Hepatocyte (in vitro differentiated cells): Measurements from ENCODE around the gene SEMA5A. TPM values are rescaled to one million over a fixed set of nuclear protein-coding genes. Genes with fewer than 3 reads are reported as not detected.

ENCODE experiments used
- DNase-seq: peaks from one replicate; pipeline ENCODE4 v3.0.0-alpha.2; 2016; ENCODE audit warnings: low spot score
- H2AFZ ChIP-seq: fragments of 200-600 bp; sonication (generic); 2 replicates; pipeline ENCODE4 v1.6.0; 2016; ENCODE audit warnings: antibody characterized with exemption, mild to moderate bottlenecking
- H3K27ac ChIP-seq: fragments of 200-600 bp; sonication (generic); 2 replicates; pipeline ENCODE4 v1.5.1; 2016; ENCODE audit warnings: mild to moderate bottlenecking
- H3K27me3 ChIP-seq: fragments of 200-600 bp; sonication (generic); 2 replicates; pipeline ENCODE4 v1.6.1; 2016
- H3K36me3 ChIP-seq: fragments of 200-600 bp; sonication (generic); replicated peaks from 2 replicates; pipeline ENCODE4 v1.5.1; 2016; ENCODE audit warnings: low read depth; ENCODE audit not compliant: insufficient read depth
- H3K4me1 ChIP-seq: fragments of 200-600 bp; sonication (generic); 2 replicates; pipeline ENCODE4 v1.5.1; 2016; ENCODE audit warnings: mild to moderate bottlenecking, moderate library complexity; ENCODE audit not compliant: insufficient read depth
- H3K4me2 ChIP-seq: fragments of 200-600 bp; sonication (generic); 2 replicates; pipeline ENCODE4 v1.6.0; 2016
- H3K4me3 ChIP-seq: fragments of 200-600 bp; sonication (generic); 2 replicates; pipeline ENCODE4 v1.5.1; 2016; ENCODE audit warnings: mild to moderate bottlenecking
- H3K79me2 ChIP-seq: fragments of 200-600 bp; sonication (generic); 2 replicates; pipeline ENCODE4 v1.6.0; 2017; ENCODE audit warnings: mild to moderate bottlenecking
- H3K9me2 ChIP-seq: fragments of 200-600 bp; sonication (generic); replicated peaks from 2 replicates; pipeline ENCODE4 v1.6.0; 2017; ENCODE audit warnings: mild to moderate bottlenecking; ENCODE audit not compliant: insufficient read depth
- H3K9me3 ChIP-seq: fragments of 200-600 bp; sonication (generic); 2 replicates; pipeline ENCODE4 v1.5.1; 2016; ENCODE audit warnings: low read depth, mild to moderate bottlenecking
- H4K20me1 ChIP-seq: fragments of 200-600 bp; sonication (generic); 2 replicates; pipeline ENCODE4 v1.6.0; 2016; ENCODE audit warnings: mild to moderate bottlenecking; ENCODE audit not compliant: insufficient read depth, poor library complexity, severe bottlenecking
- EZH2 ChIP-seq: fragments of 200-600 bp; sonication (generic); IDR thresholded peaks from 2 replicates; pipeline ENCODE4 v1.6.1; 2016; ENCODE audit warnings: antibody characterized with exemption, mild to moderate bottlenecking, borderline replicate concordance
- EZH2phosphoT487 ChIP-seq: fragments of 200-600 bp; sonication (generic); IDR thresholded peaks from one replicate; pipeline ENCODE4 v1.6.1; 2018; ENCODE audit warnings: antibody characterized with exemption, mild to moderate bottlenecking, low read depth, moderate library complexity; ENCODE audit not compliant: unreplicated experiment, severe bottlenecking
- WGBS: methylation state at CpG from one replicate; pipeline ENCODE4 v1.1.6; 2016; ENCODE audit warnings: low lambda C conversion rate; ENCODE audit errors: missing lambda C conversion rate; 5-methylcytosine and 5-hydroxymethylcytosine counted together
- polyA plus RNA-seq: library from polyadenylated mRNA; unstranded; fragments of >200 nt; fragmentation: Nextera tagmentation; extraction: Ambion mirVana; gene quantifications from 2 replicates; pipeline ENCODE4 v1.2.1, GENCODE V29; 2016
- total RNA-seq: library from RNA; depleted of rRNA; stranded (reverse); fragments of >200 nt; gene quantifications from 2 replicates; pipeline ENCODE4 v1.2.3, GENCODE V29; 2014
- TF ChIP-seq, protein P1 (sequence below): fragments of 200-600 bp; sonication (generic); IDR thresholded peaks from 2 replicates; pipeline ENCODE4 v1.5.1; 2016; ENCODE audit warnings: antibody characterized with exemption, mild to moderate bottlenecking; ENCODE audit not compliant: poor library complexity

SEMA5A gene
- total and polyA plus RNA-seq, 2 experiments from 2014 or later = 10.7 to 21.7 TPM

DNA sequence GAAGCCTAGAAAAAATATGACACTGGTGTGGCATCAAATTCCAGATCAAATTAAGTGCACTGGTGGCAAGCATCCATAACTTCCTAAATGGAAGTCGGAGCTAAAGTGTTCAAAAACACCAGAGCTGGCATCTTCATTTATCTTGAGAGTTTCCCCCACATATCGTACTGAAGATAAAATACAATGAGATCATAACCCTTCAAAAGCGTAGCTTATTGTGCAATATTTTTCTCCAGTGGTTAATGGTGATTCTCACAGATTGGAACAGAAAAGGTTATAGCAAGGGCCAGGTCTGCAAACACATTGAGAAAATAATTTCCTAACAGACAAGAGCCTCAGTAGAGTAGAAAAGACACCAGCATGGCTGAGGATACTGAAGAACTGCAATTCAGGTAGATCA, 147.6 kb downstream of the SEMA5A start:
- H3K4me2 ChIP-seq = no peak overlapping the region
- no peaks in the 10 kb centered on the region for H3K27me3 ChIP-seq
- peaks cover 4% of the 10 kb centered on the region for H3K79me2 ChIP-seq
- WGBS = 79% methylated on average over 3 of the region's 3 CpGs
- no peak for TF ChIP-seq EZH2
- no peak for TF ChIP-seq EZH2phosphoT487
- TF ChIP-seq, protein P1, sequence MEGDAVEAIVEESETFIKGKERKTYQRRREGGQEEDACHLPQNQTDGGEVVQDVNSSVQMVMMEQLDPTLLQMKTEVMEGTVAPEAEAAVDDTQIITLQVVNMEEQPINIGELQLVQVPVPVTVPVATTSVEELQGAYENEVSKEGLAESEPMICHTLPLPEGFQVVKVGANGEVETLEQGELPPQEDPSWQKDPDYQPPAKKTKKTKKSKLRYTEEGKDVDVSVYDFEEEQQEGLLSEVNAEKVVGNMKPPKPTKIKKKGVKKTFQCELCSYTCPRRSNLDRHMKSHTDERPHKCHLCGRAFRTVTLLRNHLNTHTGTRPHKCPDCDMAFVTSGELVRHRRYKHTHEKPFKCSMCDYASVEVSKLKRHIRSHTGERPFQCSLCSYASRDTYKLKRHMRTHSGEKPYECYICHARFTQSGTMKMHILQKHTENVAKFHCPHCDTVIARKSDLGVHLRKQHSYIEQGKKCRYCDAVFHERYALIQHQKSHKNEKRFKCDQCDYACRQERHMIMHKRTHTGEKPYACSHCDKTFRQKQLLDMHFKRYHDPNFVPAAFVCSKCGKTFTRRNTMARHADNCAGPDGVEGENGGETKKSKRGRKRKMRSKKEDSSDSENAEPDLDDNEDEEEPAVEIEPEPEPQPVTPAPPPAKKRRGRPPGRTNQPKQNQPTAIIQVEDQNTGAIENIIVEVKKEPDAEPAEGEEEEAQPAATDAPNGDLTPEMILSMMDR = no peak
- H3K27ac ChIP-seq = no peak overlapping the region
- no peaks in the 10 kb centered on the region for H3K9me3 ChIP-seq
- no peaks in the 10 kb centered on the region for H3K36me3 ChIP-seq
- no peaks in the 10 kb centered on the region for H3K4me1 ChIP-seq
- H3K9me2 ChIP-seq = no peaks in the 10 kb centered on the region
- no peak for DNase-seq
- H4K20me1 ChIP-seq = no peaks in the 10 kb centered on the region
- no peak overlapping the region for H2AFZ ChIP-seq
- no peak overlapping the region for H3K4me3 ChIP-seq

DNA sequence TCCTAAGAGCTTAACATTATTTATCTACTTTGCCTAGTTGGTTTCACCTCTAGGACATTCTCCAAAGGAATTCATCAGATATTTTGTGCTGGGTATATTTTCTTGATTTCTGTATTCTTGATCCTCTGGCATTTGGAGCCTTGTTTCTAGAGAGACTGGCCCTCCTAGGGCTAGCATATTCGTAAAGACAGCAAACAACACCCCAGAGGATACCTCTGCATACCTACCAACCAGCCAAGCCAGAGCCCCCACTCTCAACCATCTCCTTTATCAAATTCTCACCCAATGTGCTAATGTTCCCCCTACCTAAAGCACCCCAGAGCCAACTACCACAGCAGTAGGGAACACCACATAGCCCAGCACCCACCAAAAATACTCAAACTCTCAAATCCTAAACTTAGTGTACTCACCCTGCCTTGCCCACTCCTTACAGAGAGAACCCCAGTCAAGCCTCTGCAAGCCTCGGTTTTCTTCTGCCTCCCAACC, 149.5 kb downstream of the SEMA5A start:
- peaks cover 4% of the 10 kb centered on the region for H3K79me2 ChIP-seq
- H3K4me2 ChIP-seq = no peak overlapping the region

GRCh38 chr5:9395706-9396105, 150.2 kb downstream of the SEMA5A start:
- H3K9me2 ChIP-seq = no peaks in the 10 kb centered on the region
- no peaks in the 10 kb centered on the region for H4K20me1 ChIP-seq
- H2AFZ ChIP-seq = no peak overlapping the region
- TF ChIP-seq EZH2 (no peak), EZH2phosphoT487 (no peak)
- TF ChIP-seq, protein P1 = no peak
- no peak overlapping the region for H3K4me2 ChIP-seq
- H3K4me3 ChIP-seq = no peak overlapping the region
- H3K36me3 ChIP-seq = no peaks in the 10 kb centered on the region
- H3K27me3 ChIP-seq = no peaks in the 10 kb centered on the region
- DNase-seq = no peak
- H3K9me3 ChIP-seq = no peaks in the 10 kb centered on the region
- no peak overlapping the region for H3K27ac ChIP-seq
- no peaks in the 10 kb centered on the region for H3K4me1 ChIP-seq
- WGBS = 53% methylated on average over 2 of the region's 2 CpGs
- peaks cover 4% of the 10 kb centered on the region for H3K79me2 ChIP-seq

More for the DNA sequence above, 149.5 kb downstream of the SEMA5A start:
- WGBS = 71% methylated on average over 2 of the region's 2 CpGs
- Histone ChIP-seq H3K4me1 (no peaks in the 10 kb centered on the region), H3K9me2 (no peaks in the 10 kb centered on the region), H3K36me3 (no peaks in the 10 kb centered on the region), H3K27ac (no peak overlapping the region), H4K20me1 (no peaks in the 10 kb centered on the region), H3K9me3 (no peaks in the 10 kb centered on the region), H2AFZ (no peak overlapping the region), H3K4me3 (no peak overlapping the region), H3K27me3 (no peaks in the 10 kb centered on the region)
- no peak for DNase-seq
- TF ChIP-seq, protein P1 = no peak
- TF ChIP-seq EZH2phosphoT487 (no peak), EZH2 (no peak)

DNA sequence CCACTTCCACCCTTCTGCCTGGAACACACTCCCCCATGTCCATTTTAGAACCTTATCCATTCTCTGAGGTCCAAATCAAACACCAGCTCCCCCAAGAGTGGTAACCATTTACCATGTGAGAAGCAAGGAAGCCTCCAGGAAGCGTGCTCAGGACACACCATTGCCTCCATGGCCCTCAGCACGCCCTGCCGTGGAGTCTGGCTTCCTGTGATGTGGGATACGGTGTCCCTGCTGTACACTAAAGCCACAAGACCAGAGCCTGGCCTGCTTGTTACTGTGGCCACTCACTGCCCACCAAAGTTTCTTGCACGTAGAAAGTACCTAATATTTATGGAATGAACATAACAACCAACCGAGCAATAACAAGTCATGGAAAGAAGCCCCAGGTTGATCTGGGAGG, 151.7 kb downstream of the SEMA5A start:
- H3K4me1 ChIP-seq = no peaks in the 10 kb centered on the region

More for the DNA sequence above, 151.7 kb downstream of the SEMA5A start:
- H3K9me2 ChIP-seq = no peaks in the 10 kb centered on the region
- no peaks in the 10 kb centered on the region for H3K27me3 ChIP-seq
- H3K4me2 ChIP-seq = no peak overlapping the region
- DNase-seq = no peak
- no peaks in the 10 kb centered on the region for H4K20me1 ChIP-seq
- H2AFZ ChIP-seq = no peak overlapping the region
- H3K9me3 ChIP-seq = no peaks in the 10 kb centered on the region
- no peak overlapping the region for H3K27ac ChIP-seq
- 96% methylated on average over 6 of the region's 6 CpGs for WGBS
- no peaks in the 10 kb centered on the region for H3K36me3 ChIP-seq
- H3K4me3 ChIP-seq = no peak overlapping the region
- no peak for TF ChIP-seq EZH2phosphoT487
- no peak for TF ChIP-seq EZH2
- TF ChIP-seq, protein P1 = no peak
- H3K79me2 ChIP-seq = peaks cover 4% of the 10 kb centered on the region
